Aorta (tissue), 5 donors: ENCODE data around the gene NRM. TPM values are rescaled to one million over a fixed set of nuclear protein-coding genes. Genes with fewer than 3 reads are reported as not detected.

Source experiments
- ATAC-seq: fragments of 200-7000 bp; cut with Tn5 transposase; one replicate; pipeline ENCODE4 v1.9.1; 2022; ENCODE audit warnings: moderate library complexity; ENCODE audit not compliant: low FRiP score
- DNase-seq, 2 donors: peaks; one replicate each; pipeline ENCODE4 v3.0.0-alpha.2; 2020
- H3K27ac ChIP-seq, 2 donors: one replicate each; pipeline ENCODE4 v1.5.1; 2013; ENCODE audit warnings: low read length in 2 of 2, mild to moderate bottlenecking in 2 of 2, moderate library complexity in 2 of 2, control low read depth in 1 of 2, inconsistent platforms in 1 of 2, low read depth in 1 of 2
- H3K27me3 ChIP-seq, 2 donors: one replicate each; pipeline ENCODE4 v1.6.1; 2013; ENCODE audit warnings: control low read depth in 1 of 2, low read length in 1 of 2, mild to moderate bottlenecking in 1 of 2, moderate library complexity in 1 of 2; ENCODE audit not compliant: insufficient read depth in 2 of 2, control insufficient read depth in 1 of 2
- H3K36me3 ChIP-seq, 2 donors: one replicate each; pipeline ENCODE4 v1.6.1; 2013; ENCODE audit warnings: control low read depth in 1 of 2, low read length in 1 of 2, mild to moderate bottlenecking in 1 of 2; ENCODE audit not compliant: insufficient read depth in 2 of 2, control insufficient read depth in 1 of 2
- H3K4me1 ChIP-seq, 2 donors: one replicate each; pipeline ENCODE4 v1.6.1; 2013; ENCODE audit warnings: low read length in 2 of 2, control low read depth in 1 of 2, mild to moderate bottlenecking in 1 of 2, moderate library complexity in 1 of 2; ENCODE audit not compliant: insufficient read depth in 2 of 2, control insufficient read depth in 1 of 2
- H3K4me3 ChIP-seq, 2 donors: one replicate each; pipeline ENCODE4 v1.5.1; 2013; ENCODE audit warnings: low read length in 2 of 2, control low read depth in 1 of 2, mild to moderate bottlenecking in 1 of 2
- H3K9me3 ChIP-seq: one replicate; pipeline ENCODE4 v1.6.1; 2013; ENCODE audit warnings: mild to moderate bottlenecking, low read length; ENCODE audit not compliant: control insufficient read depth
- WGBS, 2 donors: extraction: QIAGEN DNeasy Blood & Tissue Kit; methylation state at CpG; one replicate each; pipeline ENCODE4 v1.1.7; 2013; 5-methylcytosine and 5-hydroxymethylcytosine counted together
- intact Hi-C, 2 donors: fragments of 100-400 bp; cut with DNase I; formaldehyde crosslinking; loops; one replicate each; pipeline versions ENCODE4 v1.14.2 to v1.15.0; 2022
- polyA plus RNA-seq, 2 donors: library from polyadenylated mRNA; stranded (reverse); fragments of 200-250 nt; gene quantifications; one replicate each; pipeline ENCODE4 v1.2.3, GENCODE V29; 2013
- total RNA-seq, 2 donors: library from RNA; stranded (reverse); fragmentation: NEBNext Ultra II Directional; extraction: Animal tissue kit (Norgen Biotek cat#: 25700); gene quantifications; one replicate each; pipeline ENCODE4 v1.2.1, GENCODE V29; 2021
- donor health status: healthy with polysubstance abuse.
- donor health status: Bipolar disorder and iron deficiency.
- donor health status: DM: no; HTN: no; CAD: no.
- donor health status: DM: no; HTN: no; CAD: no.
- donor health status: DM: yes; HTN: yes; CAD: no.

NRM gene
- total and polyA plus RNA-seq, 4 donors = 5.6 to 19.6 (median 14.0) TPM

DNA sequence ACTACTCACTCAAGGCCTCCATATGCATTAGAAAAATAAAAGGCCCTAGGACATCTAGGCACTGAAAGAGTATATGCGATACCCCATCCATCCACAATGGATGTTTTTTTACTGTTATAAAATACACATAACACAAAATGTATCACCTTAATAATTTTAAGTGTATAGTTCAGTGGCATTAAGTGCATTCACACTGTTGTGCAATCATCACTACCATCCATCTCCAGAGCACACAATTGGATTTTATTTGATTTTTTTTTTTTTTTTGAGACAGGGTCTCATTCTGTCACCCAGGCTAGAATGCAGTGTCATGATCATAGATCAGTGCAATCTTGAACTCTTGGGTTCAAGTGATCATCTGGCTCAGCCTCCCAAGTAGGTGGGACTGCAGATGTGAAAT is 23.5 kb upstream of the NRM start:
- no peak for ATAC-seq
- no peak for DNase-seq
- no peaks in the 10 kb centered on the region for H3K4me1 ChIP-seq
- no peaks in the 10 kb centered on the region for H3K27me3 ChIP-seq
- intact Hi-C loops = no loop called here
- no peak overlapping the region for H3K4me3 ChIP-seq
- no peak overlapping the region for H3K27ac ChIP-seq
- 95 to 97% methylated on average over 1 of the region's 1 CpG for WGBS, 2 donors
- H3K36me3 ChIP-seq = peaks cover 5 to 7% of the 10 kb centered on the region in 2 donors
- H3K9me3 ChIP-seq = no peaks in the 10 kb centered on the region

DNA sequence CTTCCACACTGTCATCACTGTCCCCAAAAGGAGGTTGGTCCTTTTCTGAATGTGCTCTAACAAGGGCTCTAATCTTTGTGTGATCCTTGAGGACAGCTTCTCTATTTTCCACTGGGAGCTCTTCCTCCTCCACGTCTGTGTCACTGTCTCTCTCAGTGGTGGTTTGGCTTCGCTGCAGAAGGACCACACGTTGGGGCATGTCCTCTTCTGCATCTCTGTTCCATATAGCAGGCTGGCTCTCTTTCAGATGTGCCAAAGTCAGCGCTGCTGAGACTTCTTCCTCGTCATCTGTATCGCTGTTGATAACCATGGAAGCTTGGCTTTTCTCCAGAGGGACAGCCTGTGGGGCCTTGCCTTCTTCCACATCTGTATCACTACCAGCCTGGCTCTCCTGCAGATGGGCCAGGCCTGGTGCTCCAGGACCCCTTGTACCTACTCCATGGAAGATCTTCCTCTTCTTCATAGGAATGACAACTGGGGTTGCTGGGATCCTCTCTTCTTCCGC is 21.7 kb upstream of the NRM start:
- DNase-seq (peak in 1 of 2 donors; percentile 24), ATAC-seq (no peak)
- H3K27me3 ChIP-seq = no peaks in the 10 kb centered on the region
- H3K4me3 ChIP-seq = no peak overlapping the region
- H3K4me1 ChIP-seq = no peaks in the 10 kb centered on the region
- H3K36me3 ChIP-seq = peaks cover 5 to 7% of the 10 kb centered on the region in 2 donors
- no peaks in the 10 kb centered on the region for H3K9me3 ChIP-seq
- intact Hi-C loops = no loop called here
- WGBS, 2 donors = 87% methylated on average over 7 of the region's 7 CpGs
- no peak overlapping the region for H3K27ac ChIP-seq

DNA sequence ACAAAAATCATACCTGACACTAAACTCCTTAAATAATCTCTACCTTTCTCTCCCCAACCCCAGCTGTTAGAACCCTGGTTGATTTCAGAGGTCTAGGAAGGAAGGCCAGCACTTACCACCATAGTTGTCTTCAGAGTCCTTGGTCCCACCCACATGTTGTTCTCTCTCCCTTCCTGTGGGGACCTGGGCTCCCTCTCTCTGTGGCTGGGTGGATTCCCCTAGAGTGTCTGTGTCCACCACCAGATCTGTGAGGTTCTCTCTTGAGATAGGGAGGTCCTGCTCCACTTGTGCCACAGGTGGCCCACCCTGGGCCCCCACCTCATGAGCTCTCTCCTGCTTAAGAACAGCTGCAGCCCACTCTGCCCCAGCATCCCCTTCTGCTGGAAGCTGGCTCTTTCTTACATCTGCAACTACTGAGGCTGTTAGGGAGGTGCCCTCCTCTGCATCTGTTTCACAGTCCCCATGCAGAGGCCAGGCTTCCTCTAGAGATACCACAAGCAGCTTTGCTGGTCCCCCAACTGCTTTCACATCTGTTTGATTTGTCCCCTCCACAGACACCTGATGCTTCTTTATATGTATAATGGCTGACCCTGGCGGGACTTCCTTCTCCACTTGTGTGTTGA is 21.1 kb upstream of the NRM start:
- intact Hi-C loops = no loop called here
- H3K36me3 ChIP-seq = peaks cover 5 to 7% of the 10 kb centered on the region in 2 donors
- peak in 1 of 2 donors; percentile 21 for DNase-seq
- WGBS, 2 donors = 94% methylated on average over 1 of the region's 1 CpG
- H3K4me3 ChIP-seq = no peak overlapping the region
- ATAC-seq = no peak
- H3K27me3 ChIP-seq = no peaks in the 10 kb centered on the region
- H3K4me1 ChIP-seq = no peaks in the 10 kb centered on the region
- H3K9me3 ChIP-seq = no peaks in the 10 kb centered on the region
- no peak overlapping the region for H3K27ac ChIP-seq

DNA sequence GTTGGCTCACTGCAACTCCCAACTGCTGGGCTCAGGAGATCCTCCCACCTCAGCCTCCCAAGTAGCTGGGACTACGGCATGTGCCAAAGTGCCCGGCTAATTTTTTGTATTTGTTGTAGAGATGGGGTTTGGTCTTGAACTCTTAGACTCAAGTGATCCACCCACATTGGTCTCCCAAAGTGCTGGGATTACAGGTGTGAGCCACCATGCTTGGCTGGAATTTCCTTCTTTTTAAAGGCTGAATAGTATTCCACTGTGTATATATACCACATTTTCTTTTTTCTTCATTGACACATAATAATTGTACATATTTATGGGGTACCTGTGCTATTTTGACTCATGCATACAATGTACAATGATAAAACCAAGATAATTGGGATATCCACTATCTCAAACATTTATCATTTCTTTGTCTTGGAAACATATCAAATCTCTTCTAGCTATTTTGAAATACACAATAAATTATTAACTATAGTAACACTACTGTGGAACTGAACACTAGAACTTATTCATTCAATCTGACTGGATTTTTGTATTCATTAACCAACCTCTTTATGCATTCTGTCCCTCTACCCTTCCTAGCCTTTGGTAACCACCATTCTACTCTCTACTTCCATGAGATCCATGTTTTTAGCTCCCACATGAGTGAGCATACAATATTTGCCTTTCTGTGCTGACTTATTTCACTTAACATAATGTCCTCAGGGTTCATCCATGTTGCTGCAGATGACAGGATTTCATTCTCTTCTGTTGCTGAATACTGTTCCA is 18.5 kb upstream of the NRM start:
- DNase-seq (no peak), ATAC-seq (no peak)
- no peak overlapping the region for H3K27ac ChIP-seq
- H3K4me1 ChIP-seq = no peaks in the 10 kb centered on the region
- no peak overlapping the region for H3K4me3 ChIP-seq
- no peaks in the 10 kb centered on the region for H3K27me3 ChIP-seq
- no peaks in the 10 kb centered on the region for H3K9me3 ChIP-seq
- intact Hi-C loops = no loop called here
- peaks cover 5 to 7% of the 10 kb centered on the region in 2 donors for H3K36me3 ChIP-seq
- WGBS, 2 donors = 96 to 100% methylated on average over 2 of the region's 2 CpGs

DNA sequence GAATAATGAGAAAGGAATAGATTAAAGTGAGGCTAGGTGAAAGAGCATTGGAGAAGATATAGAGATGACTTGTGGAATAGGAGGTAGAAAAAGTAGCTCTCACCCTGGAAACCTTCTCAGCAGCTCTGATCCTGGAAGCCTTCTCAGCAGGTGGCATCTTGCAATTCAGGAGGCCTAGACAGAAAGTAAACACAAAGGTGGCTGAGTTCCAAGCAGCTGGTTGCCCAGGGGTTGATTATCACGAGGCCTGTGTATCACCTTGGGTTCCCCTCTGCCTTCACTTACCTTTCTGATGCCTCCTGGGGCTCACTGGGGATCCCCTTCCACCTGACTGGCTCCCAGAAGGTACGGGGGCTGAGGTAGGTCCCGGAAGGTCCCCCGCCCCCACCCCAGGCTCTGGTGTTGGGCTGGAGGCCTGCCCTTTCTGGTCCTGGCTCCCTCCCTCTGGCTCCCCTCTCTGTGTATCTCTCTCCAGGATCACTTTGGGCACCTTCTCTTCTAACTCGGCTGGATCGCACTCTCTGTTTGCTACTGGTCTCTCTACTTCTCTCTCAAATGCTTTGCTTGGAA is 16.6 kb upstream of the NRM start:
- ATAC-seq (no peak), DNase-seq (peak in 1 of 2 donors; percentile 57)
- no peaks in the 10 kb centered on the region for H3K4me1 ChIP-seq
- intact Hi-C loops = no loop called here
- H3K27me3 ChIP-seq = no peaks in the 10 kb centered on the region
- peaks cover 3 to 5% of the 10 kb centered on the region in 2 donors for H3K36me3 ChIP-seq
- no peak overlapping the region for H3K27ac ChIP-seq
- H3K9me3 ChIP-seq = no peaks in the 10 kb centered on the region
- no peak overlapping the region for H3K4me3 ChIP-seq
- WGBS, 2 donors = 69 to 78% methylated on average over 6 of the region's 6 CpGs

DNA sequence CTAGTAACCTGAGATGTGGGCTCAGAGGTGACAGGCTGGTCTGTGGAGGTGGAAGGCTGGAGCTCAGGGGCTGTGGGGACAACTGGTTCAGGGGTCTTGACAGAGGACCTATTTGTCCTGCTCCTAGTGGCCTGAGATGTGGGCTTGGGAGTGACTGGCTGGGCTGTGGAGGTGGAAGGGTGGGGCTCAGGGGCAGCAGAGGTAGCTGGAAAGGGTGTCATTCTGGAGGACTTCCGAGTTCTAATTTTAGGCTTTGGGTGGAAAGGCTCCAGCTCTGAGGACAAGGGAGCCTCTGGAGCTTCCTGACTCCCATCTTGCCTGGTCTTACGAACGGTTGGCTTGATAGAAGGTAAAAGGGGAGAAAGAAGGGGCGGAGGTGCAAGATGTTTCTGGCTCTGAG is 14.8 kb upstream of the NRM start:
- DNase-seq = peak in 1 of 2 donors; percentile 10
- H3K27me3 ChIP-seq = no peaks in the 10 kb centered on the region
- intact Hi-C loops = no loop called here
- peaks cover 0 to under 1% of the 10 kb centered on the region in 2 donors for H3K36me3 ChIP-seq
- ATAC-seq = no peak
- WGBS, 2 donors = 78 to 81% methylated on average over 4 of the region's 4 CpGs
- no peak overlapping the region for H3K27ac ChIP-seq
- H3K9me3 ChIP-seq = no peaks in the 10 kb centered on the region
- H3K4me1 ChIP-seq = no peaks in the 10 kb centered on the region
- H3K4me3 ChIP-seq = no peak overlapping the region

DNA sequence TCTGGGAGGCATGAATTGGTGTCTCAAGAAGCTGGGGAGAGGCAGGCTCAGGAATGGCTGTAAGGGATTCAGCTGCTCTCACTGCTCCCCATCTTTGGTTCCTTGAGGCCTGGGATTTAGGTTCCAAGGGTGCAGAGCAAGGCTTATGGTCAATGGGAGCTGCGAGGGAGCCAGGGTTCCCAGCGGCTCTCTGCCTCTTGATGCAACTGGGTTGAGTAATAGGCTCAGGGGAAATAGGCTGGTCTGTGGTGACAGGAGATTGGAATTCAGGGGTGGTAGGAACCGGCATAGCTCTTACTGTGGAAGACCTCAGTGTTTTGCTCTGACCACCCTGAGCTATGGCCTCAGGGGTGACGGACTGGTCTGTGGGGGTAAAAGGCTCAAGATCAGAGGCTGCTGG is 13.0 kb upstream of the NRM start:
- ATAC-seq (no peak), DNase-seq (peak; percentile 16 to 46)
- Histone ChIP-seq H3K9me3 (no peaks in the 10 kb centered on the region), H3K36me3 (no peaks in the 10 kb centered on the region), H3K4me1 (no peaks in the 10 kb centered on the region), H3K4me3 (no peak overlapping the region), H3K27ac (no peak overlapping the region), H3K27me3 (no peaks in the 10 kb centered on the region)
- 92% methylated on average over 4 of the region's 4 CpGs for WGBS, 2 donors
- intact Hi-C loops = no loop called here

DNA sequence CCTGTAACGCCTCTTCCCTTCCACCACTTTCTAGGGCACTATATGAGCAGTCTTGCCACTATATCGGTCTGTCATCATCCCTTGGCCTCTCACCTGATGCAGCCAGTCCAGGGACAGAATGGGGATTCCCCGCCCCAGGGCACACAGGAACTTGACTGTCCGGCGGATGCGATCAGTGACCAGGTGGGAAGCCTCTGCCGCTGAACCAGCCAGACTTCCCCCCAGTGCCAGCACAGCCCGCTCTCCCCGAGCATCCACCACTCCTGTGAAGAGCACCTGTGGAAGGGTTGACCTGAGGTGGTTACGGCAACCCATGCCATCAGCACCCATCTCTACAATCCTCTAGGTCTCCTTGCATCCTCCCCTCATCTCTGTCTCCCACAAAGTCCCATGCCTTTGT is 12.2 kb upstream of the NRM start:
- H3K36me3 ChIP-seq = no peaks in the 10 kb centered on the region
- ATAC-seq = no peak
- 97% methylated on average over 10 of the region's 10 CpGs for WGBS, 2 donors

More for the DNA sequence above, 12.2 kb upstream of the NRM start:
- no peak overlapping the region for H3K4me3 ChIP-seq
- DNase-seq = peak; percentile 42 to 68
- intact Hi-C loops = no loop called here
- H3K27ac ChIP-seq = no peak overlapping the region
- H3K4me1 ChIP-seq = no peaks in the 10 kb centered on the region
- H3K27me3 ChIP-seq = no peaks in the 10 kb centered on the region
- no peaks in the 10 kb centered on the region for H3K9me3 ChIP-seq
